H54 (cell line): ENCODE data around the gene EIF4G1.

Experiments
- DNase-seq: peaks from one replicate; pipeline ENCODE4 v3.0.0; 2011; ENCODE audit warnings: low spot score, mixed read lengths; ENCODE audit not compliant: insufficient read length
- FAIRE-seq: peaks from 3 replicates; lab custom pipeline; 2011; peaks lifted over from hg19 to GRCh38; lab: Jason Lieb, UNC
- POLR2A ChIP-seq: IDR thresholded peaks from 2 replicates; pipeline ENCODE4 v1.6.1; 2011; ENCODE audit warnings: low read depth, mild to moderate bottlenecking, low read length

EIF4G1 gene

GRCh38 chr3:184368586-184369183 lies 54.3 kb downstream of the EIF4G1 start:
- DNase-seq (peak; percentile 47), FAIRE-seq (no peak)
- no peak for TF ChIP-seq POLR2A

GRCh38 chr3:184371570-184372018 lies 57.2 kb downstream of the EIF4G1 start:
- FAIRE-seq (peak; percentile 97), DNase-seq (peak; percentile 98)
- no peak for TF ChIP-seq POLR2A

- DNase-seq, result no peak
- TF ChIP-seq POLR2A, result no peak
- no peak for FAIRE-seq
Observed at GRCh38 chr3:184372296-184372821, 58.0 kb downstream of the EIF4G1 start.

- TF ChIP-seq POLR2A, result no peak
- no peak for DNase-seq
- FAIRE-seq, result no peak
Observed at GRCh38 chr3:184372911-184373310, 58.5 kb downstream of the EIF4G1 start.

GRCh38 chr3:184373422-184373821 lies 59.0 kb downstream of the EIF4G1 start:
- peak; percentile 72 for FAIRE-seq
- no peak for TF ChIP-seq POLR2A
- peak; percentile 87 for DNase-seq

- DNase-seq, result no peak
- TF ChIP-seq POLR2A, result no peak
- FAIRE-seq, result no peak
Observed at GRCh38 chr3:184375747-184376461, 61.5 kb downstream of the EIF4G1 start.

- DNase-seq, result no peak
- no peak for TF ChIP-seq POLR2A
- no peak for FAIRE-seq
Observed at GRCh38 chr3:184377374-184377773, 63.0 kb downstream of the EIF4G1 start.

- no peak for TF ChIP-seq POLR2A
- no peak for DNase-seq
- FAIRE-seq, result no peak
Observed at GRCh38 chr3:184377882-184378445, 63.6 kb downstream of the EIF4G1 start, which contains the start of gene THPO. THPO (minus strand) TSS chr3:184378207; CDS start chr3:184376259, 1,948 bp downstream.

GRCh38 chr3:184378651-184379357 lies 64.4 kb downstream of the EIF4G1 start:
- DNase-seq (no peak), FAIRE-seq (no peak)
- TF ChIP-seq POLR2A, result no peak

GRCh38 chr3:184379358-184380184 lies 65.2 kb downstream of the EIF4G1 start, which contains the start of gene CHRD:
CHRD (plus strand) TSS chr3:184380054; CDS start chr3:184380319, 265 bp downstream.
- no peak for FAIRE-seq
- no peak for DNase-seq
- no peak for TF ChIP-seq POLR2A

- FAIRE-seq, result no peak
Observed at GRCh38 chr3:184380185-184380626, 65.8 kb downstream of the EIF4G1 start.

GRCh38 chr3:184380627-184381260 lies 66.3 kb downstream of the EIF4G1 start:
- DNase-seq, result no peak
- no peak for FAIRE-seq
- TF ChIP-seq POLR2A, result no peak

More at GRCh38 chr3:184380185-184380626, 65.8 kb downstream of the EIF4G1 start:
- DNase-seq, result peak; percentile 92
- TF ChIP-seq POLR2A, result no peak
